COLO668 (cell line): ENCODE data around the gene MEPCE.
"Not testable (repeated sequence)": the region's sequence is repeated elsewhere in the genome, so short reads cannot be mapped to it uniquely, and the experiment has no call there.

Experiments used
- DNase-seq: peaks from one replicate; lab custom pipeline; 2025; ENCODE audit not compliant: unreplicated experiment; lab: John Stamatoyannopoulos, UW

MEPCE gene

GRCh38 chr7:100433276-100433591 lies 3.6 kb downstream of the MEPCE start:
- DNase-seq: no peak

- no peak for DNase-seq
Observed at GRCh38 chr7:100433592-100434296, 4.1 kb downstream of the MEPCE start.

- no peak for DNase-seq
Observed at GRCh38 chr7:100434297-100435144, 4.9 kb downstream of the MEPCE start.

- peak; percentile 72 for DNase-seq
Observed at GRCh38 chr7:100435401-100436304, 6.0 kb downstream of the MEPCE start.

- DNase-seq: no peak
Observed at GRCh38 chr7:100437150-100438100, 7.8 kb downstream of the MEPCE start.

- no peak for DNase-seq
Observed at GRCh38 chr7:100438172-100438571, 8.5 kb downstream of the MEPCE start.

GRCh38 chr7:100438731-100439130 lies 9.1 kb downstream of the MEPCE start:
- DNase-seq: not testable (repeated sequence)

- DNase-seq: not testable (repeated sequence)
Observed at GRCh38 chr7:100439244-100439643, 9.6 kb downstream of the MEPCE start.

- DNase-seq: no peak
Observed at GRCh38 chr7:100441641-100442535, 12.3 kb downstream of the MEPCE start.

GRCh38 chr7:100443096-100443840 lies 13.6 kb downstream of the MEPCE start:
- no peak for DNase-seq

GRCh38 chr7:100444311-100445278 lies 15.0 kb downstream of the MEPCE start:
- DNase-seq: peak; percentile 13

GRCh38 chr7:100446040-100446439 lies 16.4 kb downstream of the MEPCE start:
- no peak for DNase-seq

GRCh38 chr7:100447363-100447762 lies 17.7 kb downstream of the MEPCE start:
- not testable (repeated sequence) for DNase-seq

- DNase-seq: no peak
Observed at GRCh38 chr7:100449190-100449795, 19.7 kb downstream of the MEPCE start.

- DNase-seq: no peak
Observed at GRCh38 chr7:100452513-100452912, 22.9 kb downstream of the MEPCE start.

- not testable (repeated sequence) for DNase-seq
Observed at GRCh38 chr7:100453854-100454253, 24.2 kb downstream of the MEPCE start.

GRCh38 chr7:100455206-100455605 lies 25.6 kb downstream of the MEPCE start:
- no peak for DNase-seq
